ENCODE results near the gene NOP10.

Gene NOP10

GRCh38 chr15:34330279-34330678, 12.7 kb downstream of the NOP10 start:
- H3K23ac ChIP-seq (ENCODE audit: low read length): no peak overlapping the region
- H2BK5ac ChIP-seq (ENCODE audit: low read depth, low read length, poor library complexity): no peak overlapping the region
- no peak overlapping the region for H3K9ac ChIP-seq (ENCODE audit: low read length)
- no peak overlapping the region for H3K4me2 ChIP-seq (ENCODE audit: low read length)
- no peak overlapping the region for H2AFZ ChIP-seq (ENCODE audit: insufficient read depth, low read length, poor library complexity)
- H3K4me3 ChIP-seq (ENCODE audit: low read depth, low read length): no peak overlapping the region
- no peaks in the 10 kb centered on the region for H3K79me1 ChIP-seq (ENCODE audit: low read length)
- H3K18ac ChIP-seq (ENCODE audit: low read length): no peak overlapping the region
- no peak overlapping the region for H4K91ac ChIP-seq (ENCODE audit: low read depth, low read length)
- no peak overlapping the region for H3K4ac ChIP-seq (ENCODE audit: low read depth, low read length)
- H4K12ac ChIP-seq (ENCODE audit: low read depth, low read length): no peak overlapping the region
- no CpG with 5 or more reads among the region's 5 CpGs for WGBS (ENCODE audit: extremely low coverage, insufficient coverage, insufficient read length)
- no peak overlapping the region for H2AK5ac ChIP-seq (ENCODE audit: low read length)
- no peak overlapping the region for H3K14ac ChIP-seq (ENCODE audit: low read length)
- H3K27ac ChIP-seq (ENCODE audit: low read depth, low read length): no peak overlapping the region
- H2BK120ac ChIP-seq (ENCODE audit: insufficient read depth, low read length, poor library complexity): no peak overlapping the region
- no peaks in the 10 kb centered on the region for H3K9me3 ChIP-seq (ENCODE audit: insufficient read depth, low read depth, low read length)
- H4K8ac ChIP-seq (ENCODE audit: low read depth, low read length): no peak overlapping the region
- H3K79me2 ChIP-seq (ENCODE audit: control insufficient read depth, insufficient read depth, low read length, poor library complexity): no peaks in the 10 kb centered on the region
- no peaks in the 10 kb centered on the region for H3K4me1 ChIP-seq (ENCODE audit: control insufficient read depth in 1 of 2, insufficient read depth in 2 of 2, low read length in 2 of 2)
- H3K36me3 ChIP-seq (ENCODE audit: control insufficient read depth in 1 of 2, insufficient read depth in 2 of 2, low read length in 2 of 2): no peaks in the 10 kb centered on the region
- no peak for DNase-seq
- H2BK12ac ChIP-seq (ENCODE audit: low read length): no peak overlapping the region
- H3K27me3 ChIP-seq (ENCODE audit: insufficient read depth, low read length): no peaks in the 10 kb centered on the region

DNA sequence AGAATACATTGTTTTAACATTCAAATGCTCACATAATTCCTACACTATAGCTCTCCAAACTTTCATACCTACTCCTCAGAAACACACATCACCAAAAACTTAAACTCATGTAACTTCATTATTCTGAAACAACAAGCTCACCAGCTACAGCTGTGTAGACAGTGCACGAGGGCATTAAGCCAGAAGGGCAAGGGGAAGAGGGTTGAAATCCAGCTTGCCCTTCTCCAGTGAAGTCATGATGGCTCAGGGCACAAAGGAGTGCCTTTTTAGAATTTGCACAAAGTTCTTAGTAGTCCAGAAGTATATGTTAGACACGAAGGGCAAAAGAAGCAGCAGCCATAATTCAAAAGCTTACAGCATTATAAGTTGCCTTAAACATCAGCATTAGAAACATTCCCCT, 13.9 kb downstream of the NOP10 start:
- H2AFZ ChIP-seq (ENCODE audit: insufficient read depth, low read length, poor library complexity): no peak overlapping the region
- H3K9me3 ChIP-seq (ENCODE audit: insufficient read depth, low read depth, low read length): no peaks in the 10 kb centered on the region
- no peak overlapping the region for H3K23ac ChIP-seq (ENCODE audit: low read length)
- no peak overlapping the region for H3K4me3 ChIP-seq (ENCODE audit: low read depth, low read length)
- no peak overlapping the region for H3K9ac ChIP-seq (ENCODE audit: low read length)
- H3K27ac ChIP-seq (ENCODE audit: low read depth, low read length): no peak overlapping the region
- H3K27me3 ChIP-seq (ENCODE audit: insufficient read depth, low read length): no peaks in the 10 kb centered on the region
- H2BK120ac ChIP-seq (ENCODE audit: insufficient read depth, low read length, poor library complexity): no peak overlapping the region
- no peak overlapping the region for H4K8ac ChIP-seq (ENCODE audit: low read depth, low read length)
- no peak overlapping the region for H3K18ac ChIP-seq (ENCODE audit: low read length)
- no CpG with 5 or more reads among the region's 2 CpGs for WGBS (ENCODE audit: extremely low coverage, insufficient coverage, insufficient read length)
- no peak overlapping the region for H2AK5ac ChIP-seq (ENCODE audit: low read length)
- no peak overlapping the region for H4K12ac ChIP-seq (ENCODE audit: low read depth, low read length)
- H3K4me2 ChIP-seq (ENCODE audit: low read length): no peak overlapping the region
- H3K79me2 ChIP-seq (ENCODE audit: control insufficient read depth, insufficient read depth, low read length, poor library complexity): no peaks in the 10 kb centered on the region
- H3K4me1 ChIP-seq (ENCODE audit: control insufficient read depth in 1 of 2, insufficient read depth in 2 of 2, low read length in 2 of 2): no peaks in the 10 kb centered on the region
- no peak overlapping the region for H2BK12ac ChIP-seq (ENCODE audit: low read length)
- no peaks in the 10 kb centered on the region for H3K36me3 ChIP-seq (ENCODE audit: control insufficient read depth in 1 of 2, insufficient read depth in 2 of 2, low read length in 2 of 2)
- no peak overlapping the region for H3K14ac ChIP-seq (ENCODE audit: low read length)
- no peaks in the 10 kb centered on the region for H3K79me1 ChIP-seq (ENCODE audit: low read length)
- no peak overlapping the region for H4K91ac ChIP-seq (ENCODE audit: low read depth, low read length)
- H3K4ac ChIP-seq (ENCODE audit: low read depth, low read length): no peak overlapping the region
- DNase-seq: no peak
- no peak overlapping the region for H2BK5ac ChIP-seq (ENCODE audit: low read depth, low read length, poor library complexity)

DNA sequence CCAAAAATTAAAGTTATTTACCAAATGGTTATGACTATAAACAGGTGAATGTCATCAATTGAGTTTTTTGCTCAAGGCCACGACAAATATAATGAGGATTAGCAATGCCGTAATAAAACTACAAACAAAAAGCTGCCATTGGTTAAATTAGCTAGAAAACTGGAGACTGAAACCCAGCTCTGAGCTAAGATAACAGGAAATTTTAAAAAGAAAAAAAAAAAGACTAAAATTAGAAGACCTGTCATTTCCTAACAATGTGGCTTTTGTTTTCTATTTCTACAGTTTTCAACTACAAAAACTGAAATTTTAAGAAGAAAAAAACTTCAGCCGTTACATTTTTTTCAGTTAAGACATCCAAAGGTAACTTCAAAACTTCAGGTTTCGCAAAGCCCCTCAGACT, 15.0 kb downstream of the NOP10 start:
- Histone ChIP-seq H3K4me2 (ENCODE audit: low read length) (no peak overlapping the region), H2BK5ac (ENCODE audit: low read depth, low read length, poor library complexity) (no peak overlapping the region), H2AK5ac (ENCODE audit: low read length) (no peak overlapping the region), H3K18ac (ENCODE audit: low read length) (no peak overlapping the region), H4K12ac (ENCODE audit: low read depth, low read length) (no peak overlapping the region), H2AFZ (ENCODE audit: insufficient read depth, low read length, poor library complexity) (no peak overlapping the region), H2BK12ac (ENCODE audit: low read length) (no peak overlapping the region), H4K91ac (ENCODE audit: low read depth, low read length) (no peak overlapping the region), H3K4me1 (ENCODE audit: control insufficient read depth in 1 of 2, insufficient read depth in 2 of 2, low read length in 2 of 2) (no peaks in the 10 kb centered on the region), H3K36me3 (ENCODE audit: control insufficient read depth in 1 of 2, insufficient read depth in 2 of 2, low read length in 2 of 2) (no peaks in the 10 kb centered on the region), H3K27ac (ENCODE audit: low read depth, low read length) (no peak overlapping the region), H3K23ac (ENCODE audit: low read length) (no peak overlapping the region), H4K8ac (ENCODE audit: low read depth, low read length) (no peak overlapping the region), H3K27me3 (ENCODE audit: insufficient read depth, low read length) (no peaks in the 10 kb centered on the region), H3K79me2 (ENCODE audit: control insufficient read depth, insufficient read depth, low read length, poor library complexity) (no peaks in the 10 kb centered on the region), H3K9me3 (ENCODE audit: insufficient read depth, low read depth, low read length) (no peaks in the 10 kb centered on the region), H3K4me3 (ENCODE audit: low read depth, low read length) (no peak overlapping the region), H3K14ac (ENCODE audit: low read length) (no peak overlapping the region), H3K9ac (ENCODE audit: low read length) (no peak overlapping the region), H3K4ac (ENCODE audit: low read depth, low read length) (no peak overlapping the region), H2BK120ac (ENCODE audit: insufficient read depth, low read length, poor library complexity) (no peak overlapping the region), H3K79me1 (ENCODE audit: low read length) (no peaks in the 10 kb centered on the region)
- WGBS (ENCODE audit: extremely low coverage, insufficient coverage, insufficient read length): no CpG with 5 or more reads among the region's 4 CpGs
- DNase-seq: no peak

- no peak overlapping the region for H2BK120ac ChIP-seq (ENCODE audit: insufficient read depth, low read length, poor library complexity)
- H3K27me3 ChIP-seq (ENCODE audit: insufficient read depth, low read length): no peaks in the 10 kb centered on the region
- no peak overlapping the region for H3K4ac ChIP-seq (ENCODE audit: low read depth, low read length)
- no peak overlapping the region for H4K12ac ChIP-seq (ENCODE audit: low read depth, low read length)
- H2AFZ ChIP-seq (ENCODE audit: insufficient read depth, low read length, poor library complexity): no peak overlapping the region
- no peaks in the 10 kb centered on the region for H3K4me1 ChIP-seq (ENCODE audit: control insufficient read depth in 1 of 2, insufficient read depth in 2 of 2, low read length in 2 of 2)
- H3K23ac ChIP-seq (ENCODE audit: low read length): no peak overlapping the region
- H4K8ac ChIP-seq (ENCODE audit: low read depth, low read length): no peak overlapping the region
- no peak overlapping the region for H3K14ac ChIP-seq (ENCODE audit: low read length)
- H3K4me3 ChIP-seq (ENCODE audit: low read depth, low read length): no peak overlapping the region
- no peaks in the 10 kb centered on the region for H3K79me1 ChIP-seq (ENCODE audit: low read length)
- no peak overlapping the region for H2BK5ac ChIP-seq (ENCODE audit: low read depth, low read length, poor library complexity)
- H4K91ac ChIP-seq (ENCODE audit: low read depth, low read length): no peak overlapping the region
- no peak overlapping the region for H3K4me2 ChIP-seq (ENCODE audit: low read length)
- H3K18ac ChIP-seq (ENCODE audit: low read length): no peak overlapping the region
- no peaks in the 10 kb centered on the region for H3K36me3 ChIP-seq (ENCODE audit: control insufficient read depth in 1 of 2, insufficient read depth in 2 of 2, low read length in 2 of 2)
- no peak overlapping the region for H3K9ac ChIP-seq (ENCODE audit: low read length)
- H3K79me2 ChIP-seq (ENCODE audit: control insufficient read depth, insufficient read depth, low read length, poor library complexity): no peaks in the 10 kb centered on the region
- no peak for DNase-seq
- no peak overlapping the region for H2BK12ac ChIP-seq (ENCODE audit: low read length)
- no peak overlapping the region for H3K27ac ChIP-seq (ENCODE audit: low read depth, low read length)
- H2AK5ac ChIP-seq (ENCODE audit: low read length): no peak overlapping the region
- H3K9me3 ChIP-seq (ENCODE audit: insufficient read depth, low read depth, low read length): no peaks in the 10 kb centered on the region
These were observed 17.6 kb downstream of the NOP10 start for GRCh38 chr15:34325368-34325767.

DNA sequence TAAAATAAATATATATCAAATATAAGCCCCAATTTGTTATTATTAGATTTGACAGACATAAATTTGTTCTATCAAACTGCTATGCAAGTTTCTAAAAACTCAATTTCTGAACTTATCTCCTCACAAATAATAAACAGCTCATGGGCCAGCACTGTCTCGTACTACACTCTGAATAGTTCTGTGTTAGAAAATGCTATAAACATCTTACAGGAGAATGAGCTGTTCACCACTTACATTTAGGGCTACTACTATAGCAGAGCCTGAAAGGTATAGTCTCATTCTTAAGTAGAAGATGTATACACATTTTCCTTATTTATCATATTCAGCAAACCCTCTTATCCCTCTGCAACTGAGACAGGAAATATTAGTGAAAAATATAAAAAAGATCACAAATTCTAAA, 18.0 kb downstream of the NOP10 start:
- no peak overlapping the region for H3K4me3 ChIP-seq (ENCODE audit: low read depth, low read length)
- H2BK12ac ChIP-seq (ENCODE audit: low read length): no peak overlapping the region
- no peaks in the 10 kb centered on the region for H3K9me3 ChIP-seq (ENCODE audit: insufficient read depth, low read depth, low read length)
- no peak overlapping the region for H3K23ac ChIP-seq (ENCODE audit: low read length)
- no peak overlapping the region for H3K27ac ChIP-seq (ENCODE audit: low read depth, low read length)
- H3K9ac ChIP-seq (ENCODE audit: low read length): no peak overlapping the region
- no peaks in the 10 kb centered on the region for H3K79me1 ChIP-seq (ENCODE audit: low read length)
- no peak for DNase-seq
- H3K4me2 ChIP-seq (ENCODE audit: low read length): no peak overlapping the region
- no peak overlapping the region for H4K91ac ChIP-seq (ENCODE audit: low read depth, low read length)
- H2AFZ ChIP-seq (ENCODE audit: insufficient read depth, low read length, poor library complexity): no peak overlapping the region
- no peak overlapping the region for H3K14ac ChIP-seq (ENCODE audit: low read length)
- H2BK5ac ChIP-seq (ENCODE audit: low read depth, low read length, poor library complexity): no peak overlapping the region
- no peak overlapping the region for H2AK5ac ChIP-seq (ENCODE audit: low read length)
- H3K4me1 ChIP-seq (ENCODE audit: control insufficient read depth in 1 of 2, insufficient read depth in 2 of 2, low read length in 2 of 2): no peaks in the 10 kb centered on the region
- no CpG with 5 or more reads among the region's 1 CpG for WGBS (ENCODE audit: extremely low coverage, insufficient coverage, insufficient read length)
- H3K4ac ChIP-seq (ENCODE audit: low read depth, low read length): no peak overlapping the region
- no peak overlapping the region for H4K12ac ChIP-seq (ENCODE audit: low read depth, low read length)
- no peaks in the 10 kb centered on the region for H3K36me3 ChIP-seq (ENCODE audit: control insufficient read depth in 1 of 2, insufficient read depth in 2 of 2, low read length in 2 of 2)
- no peak overlapping the region for H2BK120ac ChIP-seq (ENCODE audit: insufficient read depth, low read length, poor library complexity)
- no peaks in the 10 kb centered on the region for H3K27me3 ChIP-seq (ENCODE audit: insufficient read depth, low read length)
- no peaks in the 10 kb centered on the region for H3K79me2 ChIP-seq (ENCODE audit: control insufficient read depth, insufficient read depth, low read length, poor library complexity)
- no peak overlapping the region for H4K8ac ChIP-seq (ENCODE audit: low read depth, low read length)
- H3K18ac ChIP-seq (ENCODE audit: low read length): no peak overlapping the region
